ENCODE results near the gene GAREM1.
"Not testable (repeated sequence)": the region's sequence is repeated elsewhere in the genome, so short reads cannot be mapped to it uniquely, and the experiment has no call there.

The GAREM1 gene

DNA sequence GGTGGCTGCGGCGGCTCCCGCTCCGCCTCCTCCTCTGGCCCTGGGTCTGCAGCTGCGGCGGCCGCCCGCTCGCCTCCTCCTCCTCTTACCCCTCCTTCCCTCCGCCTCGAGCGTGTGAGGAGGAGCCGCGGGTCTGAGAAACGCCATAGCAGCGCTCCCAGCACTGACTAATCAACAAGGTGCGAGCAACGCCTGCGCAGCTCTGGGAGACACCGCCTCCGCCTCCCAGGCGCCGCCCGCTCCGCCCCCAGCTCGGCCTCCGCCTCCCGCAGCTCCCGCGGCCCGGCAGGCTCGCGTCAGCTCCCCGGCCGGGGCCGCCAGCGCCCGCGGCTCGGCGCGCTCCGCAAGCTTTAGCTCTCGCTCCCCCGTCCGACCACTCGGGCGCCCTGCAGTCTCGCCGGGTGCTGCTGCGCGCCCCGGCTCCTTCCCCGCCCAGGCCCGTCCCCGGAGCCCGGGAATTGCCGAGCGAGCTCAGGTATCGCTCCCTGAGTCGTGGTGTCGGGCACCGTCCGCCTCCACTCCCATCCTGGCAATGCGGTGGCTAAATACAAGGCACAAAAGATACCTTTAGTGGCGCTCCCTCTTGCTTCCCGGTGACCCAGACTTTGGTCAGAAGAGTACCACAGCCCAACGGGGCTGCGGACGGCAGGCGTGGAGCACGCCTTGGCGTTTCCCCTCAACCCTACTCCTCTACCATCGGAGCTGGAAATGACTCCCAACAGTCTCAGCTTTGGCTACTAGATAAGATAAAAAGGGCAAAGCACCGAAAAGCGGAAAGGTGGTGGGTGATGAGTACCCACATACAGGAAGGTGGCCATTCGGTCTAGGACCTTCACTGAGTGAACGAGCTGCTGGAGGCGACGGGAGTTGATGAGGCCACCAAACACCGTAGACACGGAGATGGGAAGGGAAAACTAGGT lies at the start of gene GAREM1:
GAREM1 (minus strand) TSS at position 169 of the 920 bp plus-strand sequence. CDS start 454 bp downstream, outside the sequence.
- DNase-seq, result peak; percentile 74

DNA sequence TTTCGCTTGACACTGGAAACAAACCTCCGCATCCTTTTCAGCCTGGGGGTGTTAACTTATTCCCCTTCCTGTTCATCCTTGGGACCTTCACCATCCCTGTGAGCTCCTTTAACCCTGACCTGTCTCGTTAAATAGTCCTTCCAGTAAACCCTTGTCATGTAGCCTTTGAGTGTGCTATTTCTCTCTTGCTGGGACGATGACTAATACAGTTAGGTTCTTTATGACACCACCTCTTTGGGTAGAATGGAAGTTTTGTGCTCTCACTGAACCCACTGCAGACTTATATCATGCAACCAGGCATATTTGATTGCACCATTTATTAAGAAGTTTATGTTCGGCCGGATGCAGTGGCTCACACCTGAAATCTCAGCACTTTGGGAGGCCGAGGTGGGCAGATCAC lies 40.5 kb upstream of the GAREM1 start:
- no peak for DNase-seq

DNA sequence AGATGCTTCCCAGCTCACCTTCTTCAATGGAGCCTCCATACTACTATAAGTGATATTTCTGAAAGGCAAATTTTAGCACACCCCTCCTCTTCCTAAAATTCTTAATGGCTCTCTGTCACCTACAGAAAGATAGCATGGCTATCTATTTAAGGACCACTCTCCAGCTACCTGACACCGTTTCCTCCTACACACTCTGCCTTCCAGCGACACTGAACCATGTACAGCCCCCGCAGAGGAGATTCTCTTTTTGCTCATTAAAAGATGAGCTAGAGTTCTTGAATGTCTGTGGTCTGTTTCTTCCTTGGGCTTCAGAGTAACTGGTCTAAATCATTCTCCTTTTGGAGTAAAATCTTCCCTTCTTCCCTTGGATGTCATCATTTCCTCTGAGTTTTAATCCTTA lies 38.4 kb upstream of the GAREM1 start:
- DNase-seq, result no peak

DNA sequence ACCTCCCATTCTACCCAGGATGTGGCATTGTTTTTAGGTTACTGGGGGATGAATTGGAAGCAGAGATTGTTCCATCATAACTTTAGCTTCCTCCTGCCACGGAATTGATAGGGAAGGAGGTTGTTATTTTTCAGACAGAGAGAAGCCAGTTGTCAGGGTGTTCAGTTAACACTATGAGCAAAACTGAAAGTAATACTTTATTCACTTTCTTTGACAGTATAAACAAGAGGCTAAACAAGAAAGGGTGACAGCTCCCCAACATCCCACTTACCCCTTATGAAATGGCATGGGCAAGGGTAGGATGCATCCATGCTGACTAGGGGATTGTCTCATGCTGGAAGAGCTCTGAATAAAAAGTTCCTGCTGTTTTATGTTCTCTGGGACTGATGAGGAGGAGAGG lies 36.4 kb upstream of the GAREM1 start:
- no peak for DNase-seq

DNA sequence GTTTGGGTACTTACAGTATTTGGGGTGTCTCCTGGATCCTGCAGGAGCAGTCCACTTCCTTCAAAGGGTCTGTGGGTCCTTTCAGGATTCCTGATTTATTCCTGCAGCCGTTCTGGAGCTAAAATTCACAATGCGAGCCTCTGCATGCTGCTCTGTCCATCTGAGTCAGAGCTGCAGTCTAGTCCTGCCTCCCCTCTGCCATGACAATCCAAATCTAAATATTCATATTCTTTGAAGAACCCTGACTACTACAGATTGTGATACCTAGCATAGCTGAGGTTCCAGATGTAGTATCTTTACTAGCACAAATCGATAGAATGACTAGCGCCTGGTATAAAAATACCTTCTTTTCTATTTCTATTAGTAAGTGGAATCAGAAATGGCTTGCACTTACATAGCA lies 31.3 kb upstream of the GAREM1 start:
- no peak for DNase-seq

DNA sequence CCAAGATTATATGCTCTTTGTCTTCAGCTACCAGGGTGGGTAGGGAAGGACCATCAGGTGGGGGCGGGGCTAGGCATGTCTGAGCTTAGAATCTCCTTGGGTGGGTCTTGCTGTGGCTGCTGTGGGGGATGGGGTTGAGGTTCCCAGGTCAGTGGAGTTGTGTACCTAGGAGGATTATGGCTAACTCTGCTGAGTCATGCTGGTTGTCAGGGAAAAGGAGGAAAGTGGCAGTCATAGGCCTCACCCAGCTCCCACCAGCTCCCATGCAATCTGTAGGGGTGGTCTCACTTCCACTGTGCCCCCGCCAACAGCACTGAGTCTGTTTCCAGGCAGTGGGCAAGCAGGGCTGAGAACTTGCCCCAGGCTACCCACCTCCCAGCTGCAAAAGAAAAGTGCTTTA lies 30.6 kb upstream of the GAREM1 start:
- DNase-seq, result not testable (repeated sequence)

DNA sequence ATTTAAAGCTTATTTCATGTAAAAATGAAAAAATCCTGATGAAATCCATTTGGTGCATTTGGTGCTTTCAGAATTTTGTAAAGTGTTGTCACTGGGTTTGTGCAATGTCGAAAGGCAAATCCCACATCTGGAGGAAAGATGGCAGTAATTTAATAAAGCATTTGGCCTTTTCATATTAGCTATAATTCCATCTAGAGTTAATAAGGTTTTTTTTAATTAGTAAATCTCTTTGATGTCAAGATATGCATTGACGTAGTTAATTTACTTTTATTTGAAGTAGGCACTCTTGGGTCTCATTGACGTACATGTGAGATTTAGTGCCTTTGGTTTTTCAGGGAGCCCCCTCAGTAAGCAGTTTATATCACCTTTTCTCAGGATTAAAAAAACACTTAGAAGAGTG lies 12.3 kb upstream of the GAREM1 start:
- DNase-seq, result no peak

DNA sequence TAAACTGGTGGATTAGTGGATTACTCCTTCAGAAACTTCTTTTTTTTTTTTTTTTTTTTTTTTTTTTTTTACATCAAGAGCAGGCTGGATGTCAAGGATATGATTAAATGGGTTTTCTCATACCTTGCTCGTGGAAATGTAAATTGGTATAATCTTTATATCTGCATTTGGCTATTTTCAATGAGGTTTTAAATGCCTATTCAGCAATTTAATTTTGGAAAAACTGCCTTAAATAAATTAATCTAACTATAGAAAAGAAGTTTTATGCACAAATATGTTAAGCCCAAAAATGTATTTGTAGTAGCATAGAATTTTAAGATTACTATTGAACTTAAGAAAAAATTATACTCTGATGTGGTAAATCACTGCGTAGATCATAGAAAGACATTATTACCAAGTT lies 11.4 kb upstream of the GAREM1 start:
- no peak for DNase-seq

DNA sequence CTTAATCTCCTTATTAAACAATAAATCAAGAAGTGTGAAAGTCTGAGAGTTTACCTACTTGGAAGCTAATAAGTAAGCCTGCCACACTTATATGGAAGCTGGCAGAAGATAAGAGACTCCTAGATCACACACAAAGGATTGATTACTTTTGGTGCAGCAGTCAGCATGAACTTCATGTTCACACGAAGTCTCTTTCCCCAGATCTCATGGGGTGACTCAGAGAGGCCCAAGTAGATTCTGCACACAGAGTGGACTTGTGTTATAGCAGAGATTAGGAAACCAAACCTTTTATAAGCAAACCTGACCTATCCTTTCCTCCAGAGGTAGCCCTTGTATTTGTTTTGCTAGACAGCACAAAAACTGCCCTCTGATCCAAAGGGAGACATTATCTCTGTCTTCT lies 9.9 kb upstream of the GAREM1 start:
- no peak for DNase-seq

DNA sequence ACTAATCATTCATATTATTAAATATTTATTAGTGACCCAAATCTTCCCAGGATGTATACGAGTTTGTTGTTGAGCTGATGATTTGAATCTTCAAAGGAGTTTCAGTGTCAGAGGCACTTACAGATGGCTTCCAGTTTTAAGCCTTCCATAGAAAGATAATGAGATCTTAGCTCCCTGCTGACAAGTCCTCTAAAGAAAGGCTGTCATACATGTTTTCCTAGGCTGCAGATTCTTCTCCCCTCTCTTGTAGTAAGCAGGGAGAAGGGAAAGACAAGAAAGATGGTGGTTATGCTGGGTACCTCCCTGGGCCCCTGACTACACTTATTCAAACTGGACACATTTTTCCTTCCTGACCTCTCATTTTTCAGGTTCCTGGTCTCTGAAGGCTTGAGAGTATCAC lies 8.1 kb upstream of the GAREM1 start:
- no peak for DNase-seq

DNA sequence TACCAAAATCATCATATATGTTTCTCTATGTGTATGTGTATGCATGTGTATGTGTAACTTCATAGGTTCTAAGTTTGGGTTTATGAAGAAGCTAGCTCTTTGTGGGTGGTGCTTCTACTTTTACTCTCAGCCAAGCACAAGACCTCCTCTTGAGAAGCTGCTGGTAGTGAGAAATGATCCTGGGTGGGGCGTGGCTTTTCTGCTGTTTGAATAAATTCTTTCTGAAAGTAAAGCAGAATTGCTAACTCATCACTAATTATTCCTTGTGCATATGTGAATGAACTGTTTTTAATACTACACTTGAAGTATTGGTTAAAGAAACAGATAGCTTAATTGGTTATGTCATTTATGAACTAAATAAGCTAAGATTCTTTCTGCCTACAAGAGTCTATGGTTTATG lies 7.6 kb upstream of the GAREM1 start:
- no peak for DNase-seq

DNA sequence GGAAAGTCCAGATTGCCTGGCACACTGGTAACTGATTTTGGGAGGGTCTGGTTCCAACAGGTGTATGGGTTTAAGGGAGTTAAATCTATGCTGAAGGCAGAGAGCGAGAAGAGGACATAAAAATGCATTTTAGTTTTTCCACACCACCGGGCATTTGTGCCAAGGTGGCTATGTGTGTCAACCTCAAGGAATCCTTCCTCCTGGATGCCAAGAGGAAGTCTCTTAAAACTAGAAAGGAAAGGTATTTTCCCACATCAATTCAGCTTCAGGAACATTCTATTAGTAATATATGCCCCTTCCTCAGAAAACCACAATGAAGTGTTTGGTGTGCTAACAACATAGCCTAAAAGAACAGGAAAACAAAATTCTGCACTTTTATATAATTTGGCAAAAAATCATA lies 5.4 kb upstream of the GAREM1 start:
- no peak for DNase-seq

DNA sequence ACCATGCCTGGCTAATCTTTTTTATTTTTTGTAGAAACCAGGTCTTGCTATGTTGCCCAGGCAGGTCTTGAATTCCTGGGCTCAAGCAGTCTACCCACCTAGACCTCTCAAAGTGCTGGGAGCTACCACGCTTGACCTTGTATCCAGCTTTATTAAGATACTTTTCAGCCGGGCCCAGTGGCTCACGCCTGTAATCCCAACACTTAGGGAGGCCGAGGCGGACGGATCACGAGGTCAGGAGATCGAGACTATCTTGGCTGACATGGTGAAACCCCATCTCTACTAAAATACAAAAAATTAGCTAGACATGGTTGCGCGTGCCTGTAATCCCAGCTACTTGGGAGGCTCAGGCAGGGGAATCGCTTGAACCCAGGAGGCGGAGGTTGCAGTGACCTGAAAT lies 4.4 kb upstream of the GAREM1 start:
- DNase-seq, result not testable (repeated sequence)

DNA sequence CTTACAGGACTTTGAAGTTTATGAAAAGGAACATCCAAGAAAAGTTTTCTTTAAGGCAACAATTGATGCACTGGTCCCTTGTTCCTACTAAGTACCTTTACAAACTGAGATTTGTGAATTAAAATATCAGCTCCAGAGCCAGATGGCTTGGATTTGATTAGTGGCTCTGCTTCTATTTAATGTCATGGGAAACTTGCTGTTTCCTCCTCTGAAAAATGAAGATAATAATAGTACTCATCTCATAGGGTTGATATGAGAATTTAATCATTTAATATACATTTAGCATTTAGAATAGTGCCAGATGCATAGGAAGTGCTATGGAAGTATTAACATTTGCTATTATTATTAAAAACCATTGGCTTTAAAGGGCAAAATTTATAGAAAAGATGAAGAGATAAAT lies 2.6 kb upstream of the GAREM1 start:
- no peak for DNase-seq

DNA sequence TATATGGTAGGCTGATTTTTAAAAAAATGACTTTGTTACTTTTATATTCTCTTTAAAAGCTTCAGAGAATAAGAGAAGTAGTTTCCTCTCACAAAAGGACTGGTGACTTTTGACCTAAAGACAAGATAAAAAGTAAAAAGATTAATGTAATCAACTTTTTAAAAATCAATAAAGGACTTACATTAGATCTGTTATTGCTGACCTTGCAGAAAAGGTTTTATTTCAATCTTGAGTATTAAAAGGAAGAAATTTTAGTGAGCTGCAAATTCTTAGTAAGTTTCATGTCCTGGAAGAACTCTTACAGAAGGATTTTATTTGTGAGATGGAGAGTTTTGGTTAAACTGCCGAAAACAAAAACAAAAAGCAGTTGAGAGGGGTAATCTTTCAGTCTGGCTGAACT lies 2.2 kb upstream of the GAREM1 start:
- DNase-seq, result no peak

DNA sequence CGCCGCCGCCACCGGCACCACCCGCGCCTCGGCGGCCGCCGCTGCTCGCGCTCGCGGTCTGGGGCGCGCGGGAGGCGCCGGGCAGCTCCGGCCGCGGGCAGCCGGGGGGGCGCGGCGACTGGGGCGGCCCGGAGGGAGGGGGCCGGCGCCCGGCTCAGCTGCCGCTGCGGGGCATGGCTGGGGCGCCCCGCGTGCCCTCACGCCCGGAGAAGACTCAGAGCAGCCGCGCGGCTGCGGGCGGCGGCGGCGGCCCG lies 295 bp downstream of the GAREM1 start:
- DNase-seq, result no peak

DNA sequence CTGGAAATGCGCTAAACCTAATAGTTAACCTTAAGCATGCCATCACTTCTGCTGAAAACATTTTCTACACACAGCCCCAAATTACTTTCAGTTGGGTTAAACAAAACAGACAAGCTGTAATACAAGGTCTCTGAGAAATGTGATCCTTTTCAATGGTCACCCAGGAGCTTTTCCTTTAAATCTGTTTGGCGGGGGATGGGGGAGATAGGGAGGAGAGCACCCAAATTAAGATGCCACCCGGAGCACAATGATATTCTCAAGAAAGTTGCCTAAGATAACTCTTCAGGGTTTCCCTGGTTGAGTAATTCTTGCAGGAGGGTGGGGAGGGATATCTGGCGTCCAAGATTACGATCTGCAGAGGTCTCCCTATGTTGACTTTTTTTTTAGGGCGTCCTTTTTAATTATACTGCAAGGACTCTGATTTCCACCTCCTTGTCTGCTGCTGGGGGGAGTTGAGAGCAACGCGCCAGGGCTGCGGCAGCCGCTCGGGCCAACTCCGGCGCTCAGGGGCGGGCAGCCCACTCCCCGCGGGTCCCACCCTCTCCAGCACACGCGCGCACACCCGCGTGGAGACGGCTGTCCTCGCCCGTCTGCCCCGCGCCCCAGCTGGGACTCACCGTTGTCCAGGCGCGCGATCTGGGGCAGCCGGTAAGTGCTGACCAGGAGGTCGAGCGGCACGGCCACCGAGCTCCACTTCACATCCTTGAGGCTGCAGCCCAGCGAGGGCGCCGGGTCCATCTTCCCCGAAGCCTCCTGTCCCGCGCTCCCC lies 807 bp downstream of the GAREM1 start:
- DNase-seq, result no peak

DNA sequence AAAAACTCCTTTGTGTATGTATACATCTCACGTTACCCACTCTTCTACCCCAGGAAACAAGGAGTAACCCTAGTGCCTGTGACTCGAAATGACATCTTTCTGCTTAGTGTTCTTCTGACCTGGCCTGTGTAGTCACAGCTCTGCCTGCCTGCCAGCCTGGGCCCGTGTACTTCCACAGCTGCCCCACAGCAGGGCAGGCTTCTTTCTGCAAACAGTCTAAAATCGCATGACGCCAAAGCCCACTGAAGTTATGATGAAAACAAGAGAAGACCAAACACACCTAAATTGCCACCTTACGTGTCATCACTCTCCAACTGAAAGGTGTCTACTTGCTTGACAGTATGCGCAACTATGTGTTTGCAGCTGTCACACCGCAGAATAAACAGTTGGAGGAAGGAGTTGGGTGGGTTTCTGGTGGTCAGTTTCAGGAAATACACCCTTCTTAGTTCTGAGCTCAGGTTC lies 1.5 kb downstream of the GAREM1 start:
- no peak for DNase-seq

DNA sequence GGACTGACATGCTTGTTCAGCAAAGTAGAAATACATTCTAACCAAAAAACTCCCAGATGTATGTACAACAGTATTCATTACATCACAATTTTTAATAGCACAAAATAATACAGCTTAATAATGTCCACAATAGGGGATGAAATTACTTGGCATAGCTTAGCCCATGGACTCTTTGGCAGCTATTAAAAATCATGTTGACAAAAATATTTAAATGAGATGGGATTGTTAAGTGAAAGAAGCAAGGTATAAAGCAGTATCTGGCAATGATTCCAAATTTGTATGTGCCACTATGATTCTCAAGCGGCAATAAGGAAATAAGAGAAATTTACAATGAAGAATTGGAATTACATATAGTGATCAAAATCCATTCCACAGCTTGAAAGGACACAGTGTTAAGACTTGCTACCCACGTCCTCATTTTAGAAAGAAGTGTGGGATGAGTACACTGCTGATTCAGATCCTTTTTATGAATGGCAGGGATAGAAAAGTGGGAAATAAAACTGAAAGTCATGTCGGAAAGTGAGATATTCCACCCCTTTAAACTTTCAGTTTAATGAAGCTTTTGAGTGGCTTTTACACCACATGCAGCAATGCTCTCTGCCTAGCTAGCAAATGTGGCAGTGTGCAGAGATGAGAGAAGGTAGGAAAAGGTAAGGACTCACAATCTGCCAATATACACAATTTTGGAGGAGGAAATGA lies 2.4 kb downstream of the GAREM1 start:
- no peak for DNase-seq

DNA sequence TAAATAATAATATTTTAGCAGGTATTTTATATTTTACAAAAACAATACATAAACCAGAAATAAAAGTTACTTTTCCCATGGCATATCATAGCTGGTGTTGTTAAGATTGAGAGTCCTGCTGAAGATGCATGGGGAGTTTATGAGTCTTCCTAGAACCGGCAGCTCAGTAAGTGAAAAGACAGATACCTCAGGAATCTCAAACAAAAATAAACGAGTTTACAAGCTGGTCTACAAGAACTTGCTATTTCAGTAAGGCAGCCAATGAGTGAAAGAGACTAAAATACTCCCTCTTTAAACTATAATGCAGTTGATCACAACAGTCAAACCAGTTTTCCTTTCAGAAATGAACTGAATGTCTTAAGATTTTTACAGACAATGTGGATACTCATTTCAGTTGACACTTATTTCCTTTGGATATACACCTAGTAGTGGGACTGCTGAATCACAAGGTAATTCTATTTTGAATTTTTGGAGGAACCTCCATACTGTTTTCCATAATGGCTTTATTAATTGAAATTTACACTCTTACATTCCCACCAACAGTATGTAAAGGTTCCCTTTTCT lies 8.9 kb downstream of the GAREM1 start:
- DNase-seq, result no peak

DNA sequence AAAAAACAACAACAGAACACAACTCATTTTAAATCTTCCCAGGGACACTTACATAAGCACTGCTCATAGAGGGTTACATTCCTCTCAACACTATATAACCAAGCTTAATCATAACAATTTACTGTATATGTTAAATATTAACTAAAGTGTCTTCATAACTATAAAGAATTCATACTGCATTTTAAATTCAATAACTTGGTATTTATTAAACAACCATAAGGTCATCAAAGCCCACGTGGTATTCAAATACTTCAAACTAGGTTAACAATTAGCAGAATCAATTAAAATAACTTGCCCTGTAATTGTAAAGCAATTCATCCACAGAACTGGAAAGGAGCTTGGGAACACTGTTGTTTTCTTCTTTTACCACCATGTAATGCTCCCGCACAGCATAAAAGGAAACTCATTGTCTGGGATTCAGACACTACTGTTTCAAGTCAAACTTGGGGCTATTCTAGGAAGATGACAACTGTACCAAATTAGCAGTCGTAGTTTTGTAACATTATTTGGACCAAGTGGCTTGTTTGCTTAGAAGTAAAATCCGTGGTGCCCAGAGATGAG lies 10.4 kb downstream of the GAREM1 start:
- DNase-seq, result no peak

DNA sequence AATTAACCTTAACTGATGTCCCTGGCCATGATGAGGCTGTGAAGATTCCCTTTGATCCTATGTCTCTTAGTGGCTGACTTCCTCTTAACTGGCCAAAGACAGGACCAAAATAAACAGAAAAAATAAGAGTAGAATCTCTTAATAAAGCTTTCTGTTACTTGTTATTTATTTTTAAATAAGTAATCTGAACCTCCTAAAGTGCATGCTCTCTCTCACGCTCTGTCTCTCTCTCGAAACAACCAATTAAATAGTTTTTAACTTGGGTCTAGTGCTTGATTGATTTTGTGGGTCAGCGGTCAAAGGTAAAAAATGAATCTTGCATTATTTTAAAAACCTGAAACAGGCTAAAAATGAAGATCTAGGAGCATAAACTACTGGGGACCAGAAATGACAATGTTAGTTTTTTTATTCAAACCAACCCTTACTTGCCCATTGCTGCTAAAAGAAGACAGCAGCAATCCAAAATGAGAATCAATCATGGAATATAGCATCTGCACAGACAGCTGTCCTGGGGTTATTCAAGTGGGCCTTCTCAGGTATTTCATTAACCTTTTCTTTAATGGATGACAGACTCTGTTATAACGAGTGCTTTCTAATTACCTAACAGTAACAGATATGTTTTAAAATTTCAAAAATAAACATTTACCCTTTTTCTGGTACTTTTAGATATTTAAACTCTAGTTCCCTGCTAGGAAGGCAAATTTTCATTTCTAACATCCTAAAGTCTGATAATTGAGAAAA lies 11.2 kb downstream of the GAREM1 start:
- no peak for DNase-seq
